ENCODE data around the gene SLC7A9. TPM values are rescaled to one million over a fixed set of nuclear protein-coding genes. Genes with fewer than 3 reads are reported as not detected.
"Not testable (repeated sequence)": the region's sequence is repeated elsewhere in the genome, so short reads cannot be mapped to it uniquely, and the experiment has no call there.

Gene SLC7A9
- total RNA-seq, 1 experiment from 2014 or later = not detected

DNA sequence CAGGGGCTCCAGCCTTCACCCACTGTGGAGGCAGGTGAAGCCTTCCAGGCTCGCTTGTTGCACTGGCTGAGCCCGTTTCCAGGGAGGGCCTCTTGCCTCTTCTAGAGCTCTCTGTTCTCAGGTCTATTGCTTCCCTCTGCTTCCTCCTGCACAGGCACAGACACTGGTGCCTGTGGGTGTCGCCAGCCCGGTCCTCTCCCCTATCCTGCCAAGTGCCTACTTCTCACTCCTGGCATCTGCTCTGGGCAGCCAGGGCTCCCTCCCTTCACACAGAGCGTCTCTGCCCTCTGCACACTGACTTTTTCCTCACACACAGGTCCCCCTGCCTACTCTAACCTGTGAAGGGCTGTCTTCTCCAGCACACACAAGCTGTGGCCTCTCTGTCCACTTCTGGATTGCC is 60.3 kb downstream of the SLC7A9 start:
- H3K4me1 ChIP-seq (replicated peaks) = no peaks in the 10 kb centered on the region
- no peak for DNase-seq (ENCODE audit: low read depth in 1 of 2, low spot score in 2 of 2)
- peaks cover 20% of the 10 kb centered on the region for H3K27me3 ChIP-seq (replicated peaks)
- H3K4me3 ChIP-seq = no peak overlapping the region
- no peaks in the 10 kb centered on the region for H3K9me3 ChIP-seq (replicated peaks)
- H3K27ac ChIP-seq = no peak overlapping the region
- H3K36me3 ChIP-seq = no peaks in the 10 kb centered on the region

DNA sequence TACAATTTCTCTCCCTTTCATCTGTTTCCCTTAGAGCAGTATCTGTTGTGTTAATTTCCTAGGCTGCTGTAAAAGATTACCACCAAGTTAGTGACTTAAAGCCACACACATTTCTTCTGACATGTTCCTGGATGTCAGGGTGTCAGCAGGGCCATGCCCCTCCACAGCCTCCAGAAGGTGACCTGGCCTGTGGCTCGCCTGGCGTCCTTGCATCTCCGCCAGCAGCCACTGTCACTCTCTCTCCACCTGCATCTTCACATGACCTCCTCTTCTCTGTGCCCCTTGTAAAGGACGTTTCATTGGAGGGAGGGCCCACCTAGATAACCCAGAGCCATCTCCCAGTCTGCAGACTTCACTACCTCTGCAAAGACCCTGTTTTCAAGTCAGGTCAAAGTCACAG is 61.3 kb downstream of the SLC7A9 start:
- no peaks in the 10 kb centered on the region for H3K9me3 ChIP-seq (replicated peaks)
- no peak overlapping the region for H3K4me3 ChIP-seq
- no peak for DNase-seq (ENCODE audit: low read depth in 1 of 2, low spot score in 2 of 2)
- H3K36me3 ChIP-seq = no peaks in the 10 kb centered on the region
- no peak overlapping the region for H3K27ac ChIP-seq
- H3K27me3 ChIP-seq (replicated peaks) = peaks cover 24% of the 10 kb centered on the region
- no peaks in the 10 kb centered on the region for H3K4me1 ChIP-seq (replicated peaks)

DNA sequence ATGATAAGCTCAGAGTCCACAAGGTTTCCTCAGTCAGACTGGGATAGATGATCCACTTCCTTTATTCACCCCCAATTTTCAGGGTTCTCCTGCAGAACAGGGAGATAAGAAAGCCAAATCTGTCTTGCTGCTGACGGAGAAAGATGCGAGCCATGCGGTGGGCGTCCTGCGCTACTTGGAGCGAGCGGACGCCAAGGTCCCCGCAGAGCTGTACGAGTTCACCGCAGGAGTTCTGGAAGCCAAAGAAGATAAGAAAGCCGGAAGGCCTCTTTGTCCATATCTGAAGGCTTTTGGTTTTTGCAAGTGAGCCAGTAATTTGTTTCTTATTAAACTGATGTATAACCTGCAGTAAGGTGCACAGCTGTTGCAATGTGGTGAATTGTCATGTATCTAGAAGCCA is 66.7 kb downstream of the SLC7A9 start:
- Histone ChIP-seq H3K27ac (no peak overlapping the region), H3K9me3 (replicated peaks) (no peaks in the 10 kb centered on the region), H3K4me1 (replicated peaks) (no peaks in the 10 kb centered on the region), H3K36me3 (no peaks in the 10 kb centered on the region), H3K27me3 (replicated peaks) (peaks cover 15% of the 10 kb centered on the region), H3K4me3 (no peak overlapping the region)
- DNase-seq (ENCODE audit: low read depth in 1 of 2, low spot score in 2 of 2) = no peak

DNA sequence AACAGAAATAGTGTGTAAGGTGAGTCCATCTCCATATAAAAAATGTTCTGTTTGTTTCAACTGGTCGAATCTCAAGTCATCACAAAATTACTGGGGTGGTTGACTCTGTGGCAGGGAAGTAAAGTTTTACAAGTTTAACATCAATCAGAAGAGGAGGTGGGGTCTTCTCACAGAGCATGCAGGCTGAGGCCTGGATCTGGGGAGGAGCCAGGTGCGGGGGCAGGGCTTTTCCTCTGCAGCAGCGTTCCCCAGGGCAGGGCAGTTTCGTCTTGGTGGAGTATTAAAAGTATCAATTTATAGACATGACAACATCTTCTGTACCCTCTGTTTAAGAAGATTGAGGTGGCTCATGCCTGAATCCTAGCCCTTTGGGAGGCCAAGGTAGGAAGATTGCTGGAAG is 68.8 kb downstream of the SLC7A9 start:
- H3K36me3 ChIP-seq = no peaks in the 10 kb centered on the region
- H3K27me3 ChIP-seq (replicated peaks) = peaks cover 15% of the 10 kb centered on the region
- DNase-seq (ENCODE audit: low read depth in 1 of 2, low spot score in 2 of 2) = no peak
- no peaks in the 10 kb centered on the region for H3K4me1 ChIP-seq (replicated peaks)
- H3K4me3 ChIP-seq = no peak overlapping the region
- no peak overlapping the region for H3K27ac ChIP-seq
- no peaks in the 10 kb centered on the region for H3K9me3 ChIP-seq (replicated peaks)

DNA sequence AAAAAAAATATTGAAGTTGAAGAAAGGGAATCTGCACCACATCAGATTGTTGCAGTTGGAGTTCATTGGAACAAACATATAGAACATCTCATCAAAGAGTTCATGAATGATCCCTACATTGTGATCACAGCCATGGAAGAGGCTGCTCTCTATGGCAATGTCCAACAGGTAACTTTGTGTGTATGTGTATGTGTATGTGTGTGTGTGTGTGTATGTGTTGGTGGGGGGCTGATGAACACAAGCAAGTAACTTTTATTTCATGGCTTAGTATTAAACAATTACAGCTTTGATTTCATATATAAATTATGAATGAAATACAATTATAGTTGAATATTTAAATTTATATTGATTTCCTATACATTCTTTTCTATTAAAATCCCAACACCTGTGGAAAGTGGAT is 69.4 kb downstream of the SLC7A9 start:
- H3K27ac ChIP-seq = no peak overlapping the region
- no peak overlapping the region for H3K4me3 ChIP-seq
- peaks cover 15% of the 10 kb centered on the region for H3K27me3 ChIP-seq (replicated peaks)
- H3K9me3 ChIP-seq (replicated peaks) = no peaks in the 10 kb centered on the region
- H3K4me1 ChIP-seq (replicated peaks) = no peaks in the 10 kb centered on the region
- H3K36me3 ChIP-seq = no peaks in the 10 kb centered on the region
- no peak for DNase-seq (ENCODE audit: low read depth in 1 of 2, low spot score in 2 of 2)

DNA sequence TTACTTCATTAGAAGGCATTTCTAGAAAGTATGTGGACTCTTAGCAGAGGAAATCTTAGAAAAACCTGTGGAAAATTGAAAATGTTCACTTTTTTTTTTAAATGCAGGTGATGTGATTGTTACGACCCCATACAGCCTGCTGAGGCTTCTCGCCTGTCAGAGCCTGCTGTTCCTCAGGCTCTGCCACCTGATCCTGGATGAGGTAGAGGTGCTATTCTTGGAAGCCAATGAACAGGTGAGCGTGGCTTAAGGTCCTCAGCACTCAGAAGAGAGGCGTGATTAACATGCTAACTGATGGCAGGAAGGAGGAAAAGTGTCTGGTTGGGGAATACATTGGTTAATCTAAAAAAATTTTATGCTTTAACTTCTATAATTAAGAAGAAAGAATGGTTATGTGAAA is 71.4 kb downstream of the SLC7A9 start:
- Histone ChIP-seq H3K27me3 (replicated peaks) (peaks cover 11% of the 10 kb centered on the region), H3K27ac (no peak overlapping the region), H3K4me1 (replicated peaks) (no peaks in the 10 kb centered on the region), H3K4me3 (no peak overlapping the region), H3K9me3 (replicated peaks) (no peaks in the 10 kb centered on the region), H3K36me3 (no peaks in the 10 kb centered on the region)
- no peak for DNase-seq (ENCODE audit: low read depth in 1 of 2, low spot score in 2 of 2)

DNA sequence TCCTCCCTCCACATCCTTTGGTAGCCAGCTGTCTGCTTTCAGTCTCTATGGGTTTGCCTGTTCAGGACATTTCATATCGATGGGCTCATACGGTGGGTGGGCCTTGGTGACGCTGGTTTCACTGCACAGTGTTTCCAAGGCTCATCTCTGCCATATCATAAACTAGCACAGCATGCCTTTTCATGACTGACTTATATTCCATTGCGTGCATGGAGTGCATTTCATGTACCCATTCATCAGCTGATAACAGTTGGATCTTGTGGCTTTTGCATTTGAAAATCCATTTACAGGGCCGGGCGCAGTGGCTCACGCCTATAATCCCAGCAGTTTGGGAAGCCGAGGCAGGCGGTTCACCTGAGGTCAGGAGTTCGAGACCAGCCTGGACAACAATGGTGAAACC is 80.1 kb downstream of the SLC7A9 start:
- Histone ChIP-seq H3K36me3 (no peaks in the 10 kb centered on the region), H3K9me3 (replicated peaks) (no peaks in the 10 kb centered on the region), H3K4me1 (replicated peaks) (no peaks in the 10 kb centered on the region), H3K4me3 (no peak overlapping the region), H3K27me3 (replicated peaks) (peaks cover 4% of the 10 kb centered on the region; the same call in 1 of the 2 replicates), H3K27ac (no peak overlapping the region)
- DNase-seq (ENCODE audit: low read depth in 1 of 2, low spot score in 2 of 2) = no peak

DNA sequence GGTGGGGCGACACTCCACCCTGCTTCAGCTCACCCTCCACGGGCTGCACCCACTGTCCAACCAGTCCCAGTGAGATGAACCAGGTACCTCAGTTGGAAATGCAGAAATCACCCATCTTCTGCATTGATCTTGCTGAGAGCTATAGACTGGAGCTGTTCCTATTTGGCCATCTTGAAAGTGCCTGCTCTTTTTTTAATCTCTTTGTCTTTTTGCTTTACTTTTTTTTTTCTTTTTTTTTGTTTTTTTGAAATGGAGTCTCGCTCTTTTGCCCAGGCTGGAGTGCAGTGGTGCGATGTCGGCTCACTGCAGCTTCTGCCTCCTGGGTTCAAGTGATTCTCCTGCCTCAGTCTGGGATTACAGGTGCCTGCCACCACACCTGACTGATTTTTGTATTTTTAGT is 81.7 kb downstream of the SLC7A9 start:
- H3K36me3 ChIP-seq; DNase-seq (ENCODE audit: low read depth in 1 of 2, low spot score in 2 of 2); H3K27ac ChIP-seq; H3K27me3 ChIP-seq (replicated peaks); H3K4me3 ChIP-seq; H3K9me3 ChIP-seq (replicated peaks); H3K4me1 ChIP-seq (replicated peaks): not testable (repeated sequence)

DNA sequence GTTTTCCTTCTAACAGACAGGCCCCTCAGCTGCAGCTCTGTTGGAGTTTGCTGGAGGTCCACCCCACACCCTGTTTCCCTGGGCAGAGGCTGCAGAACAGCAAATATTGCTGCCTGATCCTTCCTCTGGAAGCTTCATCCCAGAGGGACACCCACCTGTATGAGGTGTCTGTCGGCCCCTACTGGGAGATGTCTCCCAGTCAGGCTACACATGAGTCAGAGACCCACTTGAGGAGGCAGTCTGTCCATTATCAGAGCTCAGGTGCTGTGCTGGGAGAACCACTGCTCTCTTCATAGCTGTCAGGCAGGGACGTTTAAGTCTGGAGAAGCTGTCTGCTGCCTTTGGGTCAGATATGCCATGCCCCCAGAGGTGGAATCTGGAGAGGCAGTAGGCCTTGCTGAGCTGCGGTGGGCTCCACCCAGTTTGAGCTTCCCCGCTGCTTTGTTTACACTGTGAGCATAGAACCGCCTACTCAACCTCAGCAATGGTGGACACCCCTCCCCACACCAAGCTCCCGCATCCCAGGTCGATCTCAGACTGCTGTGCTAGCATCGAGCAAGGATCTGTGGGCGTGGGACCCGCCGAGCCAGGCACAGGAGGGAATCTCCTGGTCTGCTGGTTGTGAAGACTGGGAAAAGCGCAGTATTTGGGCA is 82.3 kb downstream of the SLC7A9 start:
- H3K27me3 ChIP-seq (replicated peaks); H3K4me1 ChIP-seq (replicated peaks); H3K27ac ChIP-seq; DNase-seq (ENCODE audit: low read depth in 1 of 2, low spot score in 2 of 2); H3K36me3 ChIP-seq; H3K4me3 ChIP-seq; H3K9me3 ChIP-seq (replicated peaks): not testable (repeated sequence)

DNA sequence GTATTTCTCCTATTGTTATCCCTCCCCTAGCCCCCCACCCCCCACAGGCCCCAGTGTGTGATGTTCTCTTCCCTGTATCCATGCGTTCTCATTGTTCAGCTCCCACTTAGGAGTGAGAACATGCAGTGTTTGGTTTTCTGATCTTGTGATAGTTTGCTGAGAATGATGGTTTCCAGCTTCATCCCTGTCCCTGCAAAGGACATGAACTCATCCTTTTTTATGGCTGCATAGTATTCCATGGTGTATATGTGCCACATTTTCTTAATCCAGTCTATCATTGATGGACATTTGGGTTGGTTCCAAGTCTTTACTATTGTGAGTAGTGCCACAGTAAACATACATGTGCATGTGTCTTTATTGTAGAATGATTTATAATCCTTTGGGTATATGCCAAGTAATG is 87.5 kb downstream of the SLC7A9 start:
- not testable (repeated sequence) for H3K9me3 ChIP-seq (replicated peaks); H3K4me1 ChIP-seq (replicated peaks); DNase-seq (ENCODE audit: low read depth in 1 of 2, low spot score in 2 of 2); H3K36me3 ChIP-seq; H3K27ac ChIP-seq; H3K27me3 ChIP-seq (replicated peaks); H3K4me3 ChIP-seq

DNA sequence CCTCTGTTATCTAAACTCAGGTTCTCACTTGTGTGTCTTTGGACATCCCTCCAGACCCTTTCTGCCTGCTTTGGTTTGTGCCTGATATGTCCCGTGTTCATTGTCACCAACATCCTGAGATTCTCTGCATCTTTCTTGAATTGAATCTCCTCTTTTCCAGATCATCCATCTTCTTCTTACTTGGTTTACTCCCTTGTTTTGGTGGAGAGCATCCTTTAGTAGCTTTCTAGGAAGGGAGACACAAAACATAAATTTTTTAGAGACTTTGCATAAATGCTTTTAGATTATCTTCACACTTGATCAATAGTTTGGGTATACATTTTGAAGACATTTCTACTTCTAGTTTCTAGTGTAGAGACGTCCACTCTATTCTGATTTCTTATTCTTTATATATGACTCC is 88.3 kb downstream of the SLC7A9 start:
- Histone ChIP-seq H3K9me3 (replicated peaks) (no peaks in the 10 kb centered on the region; the same call in 1 of the 2 replicates), H3K27me3 (replicated peaks) (peaks cover 4% of the 10 kb centered on the region; the same call in 1 of the 2 replicates), H3K36me3 (no peaks in the 10 kb centered on the region), H3K27ac (no peak overlapping the region), H3K4me1 (replicated peaks) (no peaks in the 10 kb centered on the region), H3K4me3 (no peak overlapping the region)
- no peak for DNase-seq (ENCODE audit: low read depth in 1 of 2, low spot score in 2 of 2)

Other genes with a start within 250 kb of the SLC7A9 start
- gene ANKRD27, start 194.6 kb downstream of the SLC7A9 start, total RNA-seq (2014; rRNA removed; shearing (Covaris generic)) = 22.5 and 26.2 TPM in 2 replicates
- gene RGS9BP, start 193.9 kb downstream of the SLC7A9 start, total RNA-seq (2014; rRNA removed; shearing (Covaris generic)) = 0.05 TPM in 1 of 2 replicates, not detected in the other
- gene NUDT19, start 177.9 kb downstream of the SLC7A9 start, total RNA-seq (2014; rRNA removed; shearing (Covaris generic)) = 7.3 and 14.1 TPM in 2 replicates
- 0.05 and 0.85 TPM in 2 replicates for gene TDRD12, start 150.0 kb downstream of the SLC7A9 start, total RNA-seq (2014; rRNA removed; shearing (Covaris generic))
- gene CEP89, start 102.2 kb upstream of the SLC7A9 start, total RNA-seq (2014; rRNA removed; shearing (Covaris generic)) = 15.3 and 15.9 TPM in 2 replicates
- gene FAAP24, start 102.5 kb upstream of the SLC7A9 start, total RNA-seq (2014; rRNA removed; shearing (Covaris generic)) = 1.8 and 3.3 TPM in 2 replicates
- 42.1 and 49.2 TPM in 2 replicates for gene RHPN2, start 195.1 kb upstream of the SLC7A9 start, total RNA-seq (2014; rRNA removed; shearing (Covaris generic))
- gene GPATCH1, start 211.4 kb upstream of the SLC7A9 start, total RNA-seq (2014; rRNA removed; shearing (Covaris generic)) = 12.1 and 18.3 TPM in 2 replicates